ENCODE results near the gene TXK.

- TF ChIP-seq, protein P1, sequence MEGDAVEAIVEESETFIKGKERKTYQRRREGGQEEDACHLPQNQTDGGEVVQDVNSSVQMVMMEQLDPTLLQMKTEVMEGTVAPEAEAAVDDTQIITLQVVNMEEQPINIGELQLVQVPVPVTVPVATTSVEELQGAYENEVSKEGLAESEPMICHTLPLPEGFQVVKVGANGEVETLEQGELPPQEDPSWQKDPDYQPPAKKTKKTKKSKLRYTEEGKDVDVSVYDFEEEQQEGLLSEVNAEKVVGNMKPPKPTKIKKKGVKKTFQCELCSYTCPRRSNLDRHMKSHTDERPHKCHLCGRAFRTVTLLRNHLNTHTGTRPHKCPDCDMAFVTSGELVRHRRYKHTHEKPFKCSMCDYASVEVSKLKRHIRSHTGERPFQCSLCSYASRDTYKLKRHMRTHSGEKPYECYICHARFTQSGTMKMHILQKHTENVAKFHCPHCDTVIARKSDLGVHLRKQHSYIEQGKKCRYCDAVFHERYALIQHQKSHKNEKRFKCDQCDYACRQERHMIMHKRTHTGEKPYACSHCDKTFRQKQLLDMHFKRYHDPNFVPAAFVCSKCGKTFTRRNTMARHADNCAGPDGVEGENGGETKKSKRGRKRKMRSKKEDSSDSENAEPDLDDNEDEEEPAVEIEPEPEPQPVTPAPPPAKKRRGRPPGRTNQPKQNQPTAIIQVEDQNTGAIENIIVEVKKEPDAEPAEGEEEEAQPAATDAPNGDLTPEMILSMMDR (IDR thresholded peaks at IDR 0.05 in 2 of 3, conservative IDR thresholded peaks at IDR 0.05 in 1 of 3; ENCODE audit: control insufficient read depth in 2 of 3, extremely low read depth in 1 of 3, insufficient read depth in 1 of 3, low read depth in 3 of 3, low read length in 3 of 3), result no peak
- TF ChIP-seq POU2F2 (IDR thresholded peaks at IDR 0.05; ENCODE audit: borderline replicate concordance, low read depth, low read length) (no peak), ETV6 (conservative IDR thresholded peaks at IDR 0.05 in 1 of 2, IDR thresholded peaks at IDR 0.05 in 1 of 2; ENCODE audit: borderline replicate concordance in 1 of 2, low read depth in 1 of 2) (no peak), MEF2A (IDR thresholded peaks at IDR 0.05; ENCODE audit: insufficient read depth, low read depth, low read length) (no peak), JUND (IDR thresholded peaks at IDR 0.05; ENCODE audit: low read depth, low read length) (no peak), POLR2A (IDR thresholded peaks at IDR 0.05; ENCODE audit: low read depth, low read length) (no peak), CHD4 (IDR thresholded peaks at IDR 0.05) (no peak), NFYB (IDR thresholded peaks at IDR 0.05; ENCODE audit: insufficient read depth, low read depth, low read length) (no peak), NFIC (IDR thresholded peaks at IDR 0.05; ENCODE audit: low read depth, low read length) (no peak), SPI1 (IDR thresholded peaks at IDR 0.05; ENCODE audit: borderline replicate concordance, insufficient read depth, low read depth, low read length) (no peak)
These were observed 41.3 kb upstream of the TXK start for GRCh38 chr4:48175328-48175727.

All from GM12878 (cell line).